Retinal pigment epithelial cell (primary cell): ENCODE data around the gene MYADM.
A peak's percentile ranks its signal among the peaks of the same experiment; 100 is the strongest.
"Not testable (repeated sequence)": the region's sequence is repeated elsewhere in the genome, so short reads cannot be mapped to it uniquely, and the experiment has no call there.

ENCODE experiments used
- DNase-seq: peaks from one replicate; pipeline ENCODE4 v3.0.0-alpha.2; 2010; ENCODE audit warnings: low read depth
- H3K4me3 ChIP-seq: 2 replicates; pipeline ENCODE4 v1.5.1; 2011; ENCODE audit warnings: mild to moderate bottlenecking, low read length, control low read depth, moderate library complexity
- TF ChIP-seq, protein P1 (sequence below): conservative IDR thresholded peaks from 2 replicates; pipeline ENCODE4 v1.5.1; 2011; ENCODE audit warnings: low read depth, low read length, control low read depth, inconsistent platforms

Gene MYADM

DNA sequence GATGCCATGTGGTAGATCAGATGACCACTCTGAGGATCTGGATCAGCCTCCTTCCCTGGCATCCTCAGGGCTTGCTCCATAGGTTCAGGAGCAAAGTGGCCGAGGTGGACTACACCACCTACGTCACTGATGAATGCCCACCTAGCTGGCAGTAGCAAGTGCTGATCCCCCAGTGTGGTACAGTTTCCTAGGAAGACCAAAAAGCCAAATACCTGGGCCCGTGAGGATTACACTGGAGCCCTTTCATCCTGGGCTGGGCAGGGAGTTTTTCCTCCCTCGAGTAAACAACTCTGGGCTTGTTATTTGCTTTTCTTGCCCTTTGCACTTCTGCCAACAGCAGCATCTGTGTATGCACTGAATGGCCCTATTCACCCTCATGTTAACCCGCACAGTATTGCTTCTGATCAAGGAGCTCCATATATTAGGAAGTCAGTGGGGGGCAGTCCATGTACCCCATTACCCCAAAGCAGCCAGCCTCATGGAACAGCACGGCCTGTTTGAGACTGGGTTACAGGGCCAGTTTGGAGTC is 3.3 kb upstream of the MYADM start:
- no peak overlapping the region for H3K4me3 ChIP-seq
- TF ChIP-seq, protein P1, sequence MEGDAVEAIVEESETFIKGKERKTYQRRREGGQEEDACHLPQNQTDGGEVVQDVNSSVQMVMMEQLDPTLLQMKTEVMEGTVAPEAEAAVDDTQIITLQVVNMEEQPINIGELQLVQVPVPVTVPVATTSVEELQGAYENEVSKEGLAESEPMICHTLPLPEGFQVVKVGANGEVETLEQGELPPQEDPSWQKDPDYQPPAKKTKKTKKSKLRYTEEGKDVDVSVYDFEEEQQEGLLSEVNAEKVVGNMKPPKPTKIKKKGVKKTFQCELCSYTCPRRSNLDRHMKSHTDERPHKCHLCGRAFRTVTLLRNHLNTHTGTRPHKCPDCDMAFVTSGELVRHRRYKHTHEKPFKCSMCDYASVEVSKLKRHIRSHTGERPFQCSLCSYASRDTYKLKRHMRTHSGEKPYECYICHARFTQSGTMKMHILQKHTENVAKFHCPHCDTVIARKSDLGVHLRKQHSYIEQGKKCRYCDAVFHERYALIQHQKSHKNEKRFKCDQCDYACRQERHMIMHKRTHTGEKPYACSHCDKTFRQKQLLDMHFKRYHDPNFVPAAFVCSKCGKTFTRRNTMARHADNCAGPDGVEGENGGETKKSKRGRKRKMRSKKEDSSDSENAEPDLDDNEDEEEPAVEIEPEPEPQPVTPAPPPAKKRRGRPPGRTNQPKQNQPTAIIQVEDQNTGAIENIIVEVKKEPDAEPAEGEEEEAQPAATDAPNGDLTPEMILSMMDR = no peak
- no peak for DNase-seq

DNA sequence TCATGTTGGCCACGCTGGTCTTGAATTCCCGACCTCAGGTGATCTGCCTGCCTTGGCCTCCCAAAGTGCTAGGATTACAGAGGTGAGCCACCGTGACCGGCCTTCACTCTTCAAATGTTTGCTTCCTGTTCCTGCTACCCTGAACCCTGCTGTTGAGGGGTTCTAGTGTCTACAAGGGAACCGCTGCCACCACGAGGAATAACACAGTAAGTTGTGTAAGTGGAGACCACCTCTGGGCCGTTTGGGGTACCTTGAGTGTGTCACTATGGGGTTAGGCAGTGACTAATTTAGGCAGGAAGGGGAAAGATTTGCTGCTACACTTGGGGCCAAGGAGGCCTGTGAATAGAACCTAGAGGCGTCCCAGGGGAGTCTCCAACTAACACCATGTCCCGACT is 2.2 kb upstream of the MYADM start:
- peak overlapping the region; percentile 51 for H3K4me3 ChIP-seq
- TF ChIP-seq, protein P1 = no peak
- DNase-seq = no peak

DNA sequence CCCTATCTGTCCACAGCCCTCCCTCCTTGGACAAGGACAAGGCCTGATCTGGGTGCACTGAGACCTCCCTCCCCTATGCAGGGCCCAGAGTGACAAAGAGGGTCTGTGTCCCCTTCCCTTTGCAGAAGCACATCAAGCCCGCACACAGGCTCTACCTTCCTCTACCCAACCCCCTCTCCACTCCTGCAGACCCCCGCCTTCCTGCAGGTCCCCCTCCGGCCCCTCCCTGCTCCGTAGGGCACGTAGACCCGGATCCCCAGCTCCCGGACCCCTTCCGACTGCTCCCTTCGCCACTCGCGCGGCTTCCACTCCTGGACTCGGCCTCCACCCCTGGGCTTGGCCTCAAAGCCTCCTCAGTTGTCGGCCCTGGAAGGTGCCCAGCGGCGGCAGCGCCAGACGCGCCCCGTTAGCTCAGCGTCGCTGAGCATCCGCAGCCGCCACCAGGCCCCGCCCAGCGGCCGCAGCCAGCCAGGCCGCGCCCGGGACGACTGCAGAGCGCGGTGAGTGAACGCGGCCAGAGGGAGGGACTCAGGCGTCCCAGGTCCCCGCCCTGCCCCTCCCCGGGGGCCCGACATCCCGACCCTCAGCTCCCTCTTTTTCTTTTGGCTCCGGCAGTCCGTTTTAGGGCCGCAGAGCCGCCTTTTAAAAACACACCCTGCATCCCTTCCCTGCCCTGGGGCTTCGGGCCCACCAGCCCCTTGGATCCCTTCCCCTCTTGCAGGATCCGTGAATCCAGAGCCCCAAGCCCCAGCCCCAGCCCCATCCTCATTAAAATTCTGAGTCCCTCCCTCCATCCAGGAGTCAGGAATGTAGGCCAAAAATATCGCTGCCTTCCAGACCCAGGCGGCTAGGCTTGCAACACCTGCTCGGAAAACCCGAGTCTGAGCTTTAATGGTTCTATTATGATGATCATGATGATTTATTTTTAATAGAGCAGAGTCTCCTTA is 1.5 kb upstream of the MYADM start:
- TF ChIP-seq, protein P1 = no peak
- peak overlapping the region; percentile 51 for H3K4me3 ChIP-seq
- DNase-seq = no peak

DNA sequence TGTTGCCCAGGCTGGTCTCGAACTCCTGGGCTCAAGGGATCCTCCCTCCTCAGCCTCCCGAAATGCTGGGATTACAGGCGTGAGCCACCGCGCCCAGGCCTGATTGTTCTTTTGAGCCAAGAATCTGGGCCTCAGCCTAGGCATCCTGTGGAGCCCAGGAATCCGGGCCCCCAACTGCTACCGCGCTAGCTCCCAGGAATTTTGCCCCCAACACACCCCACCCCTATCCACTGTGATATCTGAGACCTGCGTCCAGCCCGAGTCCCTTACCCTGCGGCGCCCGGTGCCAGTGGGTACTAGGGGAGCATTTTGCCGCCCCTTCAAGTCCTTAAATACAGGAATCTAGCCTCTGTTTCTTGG is 838 bp upstream of the MYADM start:
- TF ChIP-seq, protein P1 = no peak
- DNase-seq = no peak
- peak overlapping the region; percentile 50 for H3K4me3 ChIP-seq

DNA sequence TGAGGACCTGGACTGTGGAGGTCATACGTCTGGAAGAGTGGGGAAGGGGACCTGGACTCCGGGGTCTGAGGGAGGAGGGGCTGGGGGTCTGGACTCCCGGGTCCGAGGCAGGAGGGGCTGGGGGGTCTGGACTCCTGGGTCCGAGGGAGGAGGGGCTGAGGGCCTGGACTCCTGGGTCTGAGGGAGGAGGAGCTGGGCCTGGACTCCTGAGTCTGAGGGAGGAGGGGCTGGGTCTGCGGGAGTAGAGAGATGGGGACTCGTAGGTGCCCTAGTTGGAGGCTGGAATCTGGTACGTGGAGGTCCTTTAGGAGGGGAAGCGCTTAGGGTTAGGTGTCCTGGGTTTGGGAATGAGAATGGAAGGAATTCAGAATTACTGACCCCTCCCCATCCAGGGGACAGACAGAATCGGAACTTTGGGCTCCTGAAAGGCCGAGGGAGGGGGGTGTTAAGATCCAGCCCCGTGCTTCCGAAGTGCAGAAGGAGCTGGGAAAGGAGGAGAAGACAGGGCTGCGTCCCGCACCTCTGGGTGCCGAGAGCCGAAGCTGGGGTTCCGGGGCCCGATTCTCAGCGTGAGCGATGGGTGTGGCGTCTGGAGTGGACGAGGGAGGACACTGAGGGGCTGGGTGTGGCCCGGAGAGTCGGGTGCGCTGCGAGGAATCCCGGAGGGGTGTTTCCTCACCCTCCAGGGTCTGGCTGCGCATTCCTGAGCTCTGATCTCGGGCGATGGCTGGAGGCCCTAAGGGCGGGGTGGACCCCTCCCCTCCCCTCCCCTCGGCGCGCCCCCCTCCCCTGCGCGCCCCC is 608 bp downstream of the MYADM start:
- peak overlapping the region; percentile 80 for H3K4me3 ChIP-seq
- TF ChIP-seq, protein P1 = no peak
- DNase-seq = no peak

DNA sequence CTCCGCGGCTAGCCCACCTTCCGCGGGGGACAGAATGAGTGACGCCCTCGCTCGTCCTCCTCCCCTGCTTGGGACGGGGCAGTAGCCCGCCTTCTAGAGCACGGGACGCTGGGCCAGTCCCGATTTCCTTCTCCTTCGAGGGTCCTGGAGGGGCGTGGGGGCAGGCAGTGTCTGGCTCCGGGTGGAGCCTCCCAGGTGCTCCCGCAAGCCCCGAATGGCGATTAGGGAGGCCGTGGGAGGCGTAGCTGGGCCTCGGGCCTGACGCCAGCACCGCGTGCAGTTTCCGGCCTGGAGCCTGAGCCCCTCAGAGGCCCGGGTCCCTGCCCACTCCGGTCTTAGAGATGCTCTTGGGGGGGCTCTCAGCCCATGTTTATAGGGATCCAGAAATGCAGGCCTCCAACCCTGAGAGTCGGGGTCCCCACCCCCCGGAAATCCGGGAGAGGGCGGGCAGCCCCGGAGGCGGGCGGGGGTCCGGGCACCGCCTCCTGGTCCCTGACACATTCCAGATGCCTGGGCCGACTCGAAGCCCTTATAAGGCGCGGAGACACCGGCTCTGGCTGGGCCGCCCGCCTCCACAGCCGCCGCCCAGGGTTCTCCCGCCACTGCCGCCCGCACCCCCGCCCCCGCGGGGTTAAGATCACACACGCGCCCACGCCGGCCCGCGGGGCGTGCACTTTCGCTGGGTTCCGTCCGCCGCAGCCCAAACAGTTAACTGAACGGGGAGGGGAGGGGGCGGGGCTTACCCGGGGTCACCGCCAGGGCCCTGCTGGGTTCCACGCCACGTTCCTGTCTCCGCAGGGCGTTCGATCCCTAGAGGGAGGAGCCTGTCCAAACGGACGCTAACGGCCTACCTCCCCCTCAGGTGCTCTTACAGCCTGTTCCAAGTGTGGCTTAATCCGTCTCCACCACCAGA is 1.5 kb downstream of the MYADM start:
- TF ChIP-seq, protein P1 = peak; percentile 13
- H3K4me3 ChIP-seq = peak overlapping the region; percentile 80
- DNase-seq = peak; percentile 62

DNA sequence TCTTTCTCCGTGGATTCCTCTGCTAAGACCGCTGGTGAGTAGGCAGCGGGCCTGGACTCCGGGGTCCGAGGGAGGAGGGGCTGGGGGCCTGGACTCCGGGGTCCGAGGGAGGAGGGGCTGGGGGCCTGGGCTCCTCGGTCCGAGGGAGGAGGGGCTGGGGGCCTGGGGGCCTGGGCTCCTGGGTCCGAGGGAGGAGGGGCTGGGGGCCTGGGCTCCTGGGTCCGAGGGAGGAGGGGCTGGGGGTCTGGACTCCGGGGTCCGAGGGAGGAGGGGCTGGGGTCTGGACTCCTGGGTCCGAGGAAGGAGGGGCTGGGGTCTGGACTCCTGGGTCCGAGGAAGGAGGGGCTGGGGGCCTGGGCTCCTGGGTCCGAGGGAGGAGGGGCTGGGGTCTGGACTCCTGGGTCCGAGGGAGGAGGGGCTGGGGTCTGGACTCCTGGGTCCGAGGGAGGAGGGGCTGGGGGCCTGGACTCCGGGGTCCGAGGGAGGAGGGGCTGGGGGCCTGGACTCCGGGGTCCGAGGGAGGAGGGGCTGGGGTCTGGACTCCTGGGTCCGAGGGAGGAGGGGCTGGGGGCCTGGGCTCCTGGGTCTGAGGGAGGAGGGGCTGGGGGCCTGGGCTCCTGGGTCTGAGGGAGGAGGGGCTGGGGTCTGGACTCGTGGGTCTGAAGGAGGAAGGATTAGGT is 2.3 kb downstream of the MYADM start:
- not testable (repeated sequence) for DNase-seq
- H3K4me3 ChIP-seq = peak overlapping the region; percentile 80
